DND-41 (cell line): Measurements from ENCODE around the gene MPV17.

ENCODE experiments used
- EZH2 ChIP-seq: IDR thresholded peaks from 3 replicates; pipeline ENCODE4 v1.6.1; 2012; ENCODE audit warnings: borderline replicate concordance, low read depth, mild to moderate bottlenecking, moderate library complexity, low read length, inconsistent platforms; ENCODE audit not compliant: severe bottlenecking
- TF ChIP-seq, protein P1 (sequence below): IDR thresholded peaks from 2 replicates; pipeline ENCODE4 v1.5.1; 2012; ENCODE audit warnings: borderline replicate concordance, low read length, moderate library complexity, mild to moderate bottlenecking; ENCODE audit not compliant: poor library complexity, severe bottlenecking; ENCODE audit errors: extremely low read depth

DNA sequence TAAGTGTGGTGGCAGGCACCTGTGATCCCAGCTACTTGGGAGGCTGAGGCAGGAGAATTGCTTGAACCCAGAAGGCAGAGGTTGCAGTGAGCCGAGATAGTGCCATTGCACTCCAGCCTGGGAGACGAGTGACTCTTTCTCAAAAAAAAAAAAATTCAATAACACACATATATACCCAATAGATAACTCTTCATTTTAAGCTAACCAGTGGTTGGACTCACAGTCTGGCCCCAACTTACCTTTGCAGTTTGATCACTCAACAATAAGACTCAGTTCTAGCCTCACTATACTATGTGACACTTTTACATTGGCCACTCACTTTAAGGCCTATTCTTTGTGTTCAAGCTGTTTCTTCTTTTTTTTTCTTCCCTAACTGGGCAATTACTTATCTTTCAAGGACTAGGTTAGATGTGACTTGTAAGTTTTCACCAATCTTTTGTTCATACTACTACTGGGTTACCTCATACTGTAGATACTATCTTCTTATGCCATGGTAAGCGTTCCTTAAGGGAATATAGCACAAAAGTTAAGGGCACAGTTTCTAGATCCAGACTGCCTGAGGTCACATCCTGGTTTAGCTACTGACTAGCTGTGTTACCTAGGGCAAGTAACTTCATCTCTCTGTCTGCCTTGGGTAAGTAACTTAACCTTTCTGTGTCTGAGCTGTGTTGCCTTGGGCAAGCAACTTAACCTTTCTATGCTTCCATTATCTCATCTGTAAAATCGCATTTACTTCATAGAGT lies 40.0 kb upstream of the MPV17 start:
- TF ChIP-seq, protein P1, sequence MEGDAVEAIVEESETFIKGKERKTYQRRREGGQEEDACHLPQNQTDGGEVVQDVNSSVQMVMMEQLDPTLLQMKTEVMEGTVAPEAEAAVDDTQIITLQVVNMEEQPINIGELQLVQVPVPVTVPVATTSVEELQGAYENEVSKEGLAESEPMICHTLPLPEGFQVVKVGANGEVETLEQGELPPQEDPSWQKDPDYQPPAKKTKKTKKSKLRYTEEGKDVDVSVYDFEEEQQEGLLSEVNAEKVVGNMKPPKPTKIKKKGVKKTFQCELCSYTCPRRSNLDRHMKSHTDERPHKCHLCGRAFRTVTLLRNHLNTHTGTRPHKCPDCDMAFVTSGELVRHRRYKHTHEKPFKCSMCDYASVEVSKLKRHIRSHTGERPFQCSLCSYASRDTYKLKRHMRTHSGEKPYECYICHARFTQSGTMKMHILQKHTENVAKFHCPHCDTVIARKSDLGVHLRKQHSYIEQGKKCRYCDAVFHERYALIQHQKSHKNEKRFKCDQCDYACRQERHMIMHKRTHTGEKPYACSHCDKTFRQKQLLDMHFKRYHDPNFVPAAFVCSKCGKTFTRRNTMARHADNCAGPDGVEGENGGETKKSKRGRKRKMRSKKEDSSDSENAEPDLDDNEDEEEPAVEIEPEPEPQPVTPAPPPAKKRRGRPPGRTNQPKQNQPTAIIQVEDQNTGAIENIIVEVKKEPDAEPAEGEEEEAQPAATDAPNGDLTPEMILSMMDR = no peak
- no peak for TF ChIP-seq EZH2
